ENCODE results near the gene WNT3A.

Gene WNT3A

DNA sequence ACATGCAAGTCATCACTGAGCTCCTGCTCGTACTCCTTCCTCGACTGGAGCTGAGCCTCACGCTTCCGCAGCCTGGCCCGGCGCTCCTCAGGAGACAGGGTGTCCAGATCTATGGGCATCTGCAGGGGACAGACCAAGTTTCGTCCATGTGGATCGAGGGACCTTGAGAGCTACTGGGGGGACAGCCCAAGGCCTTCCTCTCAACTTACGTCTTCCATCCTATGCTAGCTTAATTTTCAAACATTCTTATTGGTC, 99.9 kb downstream of the WNT3A start (continued):
- no peak for TF ChIP-seq ZNF514 (tag by site-specific recombination; IDR thresholded peaks at IDR 0.05)
- TF ChIP-seq, protein P1, sequence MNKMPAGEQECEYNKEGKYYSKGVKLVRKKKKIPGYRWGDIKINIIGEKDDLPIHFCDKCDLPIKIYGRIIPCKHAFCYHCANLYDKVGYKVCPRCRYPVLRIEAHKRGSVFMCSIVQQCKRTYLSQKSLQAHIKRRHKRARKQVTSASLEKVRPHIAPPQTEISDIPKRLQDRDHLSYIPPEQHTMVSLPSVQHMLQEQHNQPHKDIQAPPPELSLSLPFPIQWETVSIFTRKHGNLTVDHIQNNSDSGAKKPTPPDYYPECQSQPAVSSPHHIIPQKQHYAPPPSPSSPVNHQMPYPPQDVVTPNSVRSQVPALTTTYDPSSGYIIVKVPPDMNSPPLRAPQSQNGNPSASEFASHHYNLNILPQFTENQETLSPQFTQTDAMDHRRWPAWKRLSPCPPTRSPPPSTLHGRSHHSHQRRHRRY (tag by site-specific recombination; IDR thresholded peaks at IDR 0.05), result no peak

DNA sequence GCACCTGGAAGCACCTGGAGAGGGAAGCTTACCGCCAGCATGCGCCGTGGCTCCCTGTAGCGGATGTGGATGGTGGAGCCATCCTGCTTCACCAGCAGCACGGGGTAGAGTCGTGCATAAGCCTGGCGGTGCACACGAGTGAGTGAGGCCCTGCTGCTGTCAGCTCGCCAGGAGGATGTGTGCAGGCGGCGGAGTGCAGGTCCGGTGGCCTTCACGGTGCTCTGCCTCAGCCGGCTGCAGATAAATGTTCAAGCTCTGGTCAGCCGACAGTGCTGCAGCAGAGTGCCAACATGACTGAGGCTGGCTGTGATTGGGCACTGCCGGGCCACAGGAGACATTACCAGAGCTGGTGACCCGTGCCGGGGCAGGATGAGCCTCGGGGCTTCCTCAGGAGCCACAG, 100.8 kb downstream of the WNT3A start:
- peaks cover 6 to 33% of the 10 kb centered on the region in 2 experiments for H3K36me3 ChIP-seq (ENCODE audit: control insufficient read depth in 2 of 2, insufficient read depth in 1 of 2, low read length in 2 of 2)
- H3K9me3 ChIP-seq (ENCODE audit: control insufficient read depth, insufficient read depth, low read depth, low read length), result no peaks in the 10 kb centered on the region
- H3K4me3 ChIP-seq (ENCODE audit: low read depth, low read length), result no peak overlapping the region
- 0 out of 2 replicates have a peak, but pooled peaks cover 3% of the 10 kb centered on the region for H3K4me1 ChIP-seq (ENCODE audit: control insufficient read depth, insufficient read depth, low read length)
- POLR2A ChIA-PET, result interaction anchor here (0.6 kb wide), 1 partner anchor 53 kb away, joined by 4 read pairs; no protein-coding TSS in a partner anchor
- H3K27ac ChIP-seq (ENCODE audit: extremely low read depth, low read depth, low read length), result no peak overlapping the region
- no peak for TF ChIP-seq ZNF701 (tag by site-specific recombination; IDR thresholded peaks at IDR 0.05)
- TF ChIP-seq ZNF658 (tag by site-specific recombination; IDR thresholded peaks at IDR 0.05), result no peak
- TF ChIP-seq, protein P2, sequence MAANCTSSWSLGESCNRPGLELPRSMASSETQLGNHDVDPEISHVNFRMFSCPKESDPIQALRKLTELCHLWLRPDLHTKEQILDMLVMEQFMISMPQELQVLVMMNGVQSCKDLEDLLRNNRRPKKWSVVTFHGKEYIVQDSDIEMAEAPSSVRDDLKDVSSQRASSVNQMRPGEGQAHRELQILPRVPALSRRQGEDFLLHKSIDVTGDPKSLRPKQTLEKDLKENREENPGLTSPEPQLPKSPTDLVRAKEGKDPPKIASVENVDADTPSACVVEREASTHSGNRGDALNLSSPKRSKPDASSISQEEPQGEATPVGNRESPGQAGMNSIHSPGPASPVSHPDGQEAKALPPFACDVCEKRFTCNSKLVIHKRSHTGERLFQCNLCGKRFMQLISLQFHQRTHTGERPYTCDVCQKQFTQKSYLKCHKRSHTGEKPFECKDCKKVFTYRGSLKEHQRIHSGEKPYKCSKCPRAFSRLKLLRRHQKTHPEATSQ (tag by site-specific recombination; IDR thresholded peaks at IDR 0.05), result no peak
- no peak for TF ChIP-seq ZFP3 (tag by site-specific recombination; IDR thresholded peaks at IDR 0.05; ENCODE audit: low read depth)
- TF ChIP-seq, protein P3, sequence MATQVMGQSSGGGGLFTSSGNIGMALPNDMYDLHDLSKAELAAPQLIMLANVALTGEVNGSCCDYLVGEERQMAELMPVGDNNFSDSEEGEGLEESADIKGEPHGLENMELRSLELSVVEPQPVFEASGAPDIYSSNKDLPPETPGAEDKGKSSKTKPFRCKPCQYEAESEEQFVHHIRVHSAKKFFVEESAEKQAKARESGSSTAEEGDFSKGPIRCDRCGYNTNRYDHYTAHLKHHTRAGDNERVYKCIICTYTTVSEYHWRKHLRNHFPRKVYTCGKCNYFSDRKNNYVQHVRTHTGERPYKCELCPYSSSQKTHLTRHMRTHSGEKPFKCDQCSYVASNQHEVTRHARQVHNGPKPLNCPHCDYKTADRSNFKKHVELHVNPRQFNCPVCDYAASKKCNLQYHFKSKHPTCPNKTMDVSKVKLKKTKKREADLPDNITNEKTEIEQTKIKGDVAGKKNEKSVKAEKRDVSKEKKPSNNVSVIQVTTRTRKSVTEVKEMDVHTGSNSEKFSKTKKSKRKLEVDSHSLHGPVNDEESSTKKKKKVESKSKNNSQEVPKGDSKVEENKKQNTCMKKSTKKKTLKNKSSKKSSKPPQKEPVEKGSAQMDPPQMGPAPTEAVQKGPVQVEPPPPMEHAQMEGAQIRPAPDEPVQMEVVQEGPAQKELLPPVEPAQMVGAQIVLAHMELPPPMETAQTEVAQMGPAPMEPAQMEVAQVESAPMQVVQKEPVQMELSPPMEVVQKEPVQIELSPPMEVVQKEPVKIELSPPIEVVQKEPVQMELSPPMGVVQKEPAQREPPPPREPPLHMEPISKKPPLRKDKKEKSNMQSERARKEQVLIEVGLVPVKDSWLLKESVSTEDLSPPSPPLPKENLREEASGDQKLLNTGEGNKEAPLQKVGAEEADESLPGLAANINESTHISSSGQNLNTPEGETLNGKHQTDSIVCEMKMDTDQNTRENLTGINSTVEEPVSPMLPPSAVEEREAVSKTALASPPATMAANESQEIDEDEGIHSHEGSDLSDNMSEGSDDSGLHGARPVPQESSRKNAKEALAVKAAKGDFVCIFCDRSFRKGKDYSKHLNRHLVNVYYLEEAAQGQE (tag by site-specific recombination; IDR thresholded peaks at IDR 0.05), result no peak
- TF ChIP-seq, protein P4, sequence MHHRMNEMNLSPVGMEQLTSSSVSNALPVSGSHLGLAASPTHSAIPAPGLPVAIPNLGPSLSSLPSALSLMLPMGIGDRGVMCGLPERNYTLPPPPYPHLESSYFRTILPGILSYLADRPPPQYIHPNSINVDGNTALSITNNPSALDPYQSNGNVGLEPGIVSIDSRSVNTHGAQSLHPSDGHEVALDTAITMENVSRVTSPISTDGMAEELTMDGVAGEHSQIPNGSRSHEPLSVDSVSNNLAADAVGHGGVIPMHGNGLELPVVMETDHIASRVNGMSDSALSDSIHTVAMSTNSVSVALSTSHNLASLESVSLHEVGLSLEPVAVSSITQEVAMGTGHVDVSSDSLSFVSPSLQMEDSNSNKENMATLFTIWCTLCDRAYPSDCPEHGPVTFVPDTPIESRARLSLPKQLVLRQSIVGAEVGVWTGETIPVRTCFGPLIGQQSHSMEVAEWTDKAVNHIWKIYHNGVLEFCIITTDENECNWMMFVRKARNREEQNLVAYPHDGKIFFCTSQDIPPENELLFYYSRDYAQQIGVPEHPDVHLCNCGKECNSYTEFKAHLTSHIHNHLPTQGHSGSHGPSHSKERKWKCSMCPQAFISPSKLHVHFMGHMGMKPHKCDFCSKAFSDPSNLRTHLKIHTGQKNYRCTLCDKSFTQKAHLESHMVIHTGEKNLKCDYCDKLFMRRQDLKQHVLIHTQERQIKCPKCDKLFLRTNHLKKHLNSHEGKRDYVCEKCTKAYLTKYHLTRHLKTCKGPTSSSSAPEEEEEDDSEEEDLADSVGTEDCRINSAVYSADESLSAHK (tag by site-specific recombination; IDR thresholded peaks at IDR 0.05), result no peak
- TF ChIP-seq ZNF221 (tag by site-specific recombination; IDR thresholded peaks at IDR 0.05; ENCODE audit: borderline replicate concordance), result no peak
- TF ChIP-seq, protein P5, sequence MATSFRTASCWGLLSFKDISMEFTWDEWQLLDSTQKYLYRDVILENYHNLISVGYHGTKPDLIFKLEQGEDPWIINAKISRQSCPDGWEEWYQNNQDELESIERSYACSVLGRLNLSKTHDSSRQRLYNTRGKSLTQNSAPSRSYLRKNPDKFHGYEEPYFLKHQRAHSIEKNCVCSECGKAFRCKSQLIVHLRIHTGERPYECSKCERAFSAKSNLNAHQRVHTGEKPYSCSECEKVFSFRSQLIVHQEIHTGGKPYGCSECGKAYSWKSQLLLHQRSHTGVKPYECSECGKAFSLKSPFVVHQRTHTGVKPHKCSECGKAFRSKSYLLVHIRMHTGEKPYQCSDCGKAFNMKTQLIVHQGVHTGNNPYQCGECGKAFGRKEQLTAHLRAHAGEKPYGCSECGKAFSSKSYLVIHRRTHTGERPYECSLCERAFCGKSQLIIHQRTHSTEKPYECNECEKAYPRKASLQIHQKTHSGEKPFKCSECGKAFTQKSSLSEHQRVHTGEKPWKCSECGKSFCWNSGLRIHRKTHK (tag by site-specific recombination; IDR thresholded peaks at IDR 0.05), result no peak
- TF ChIP-seq RBAK (tag by site-specific recombination; IDR thresholded peaks at IDR 0.05), result no peak
- TF ChIP-seq ZNF157 (tag by site-specific recombination; IDR thresholded peaks at IDR 0.05), result no peak
- TF ChIP-seq ZNF837 (tag by site-specific recombination; IDR thresholded peaks at IDR 0.05), result no peak
- no peak for TF ChIP-seq ZNF335 (tag by site-specific recombination; conservative IDR thresholded peaks at IDR 0.05)
- no peak for TF ChIP-seq ZNF341 (tag by site-specific recombination; IDR thresholded peaks at IDR 0.05; ENCODE audit: low read depth)
- CTCF ChIA-PET, result interaction anchor here (1.2 to 9.9 kb wide), 3 partner anchors 24 to 109 kb away, joined by 3 to 57 read pairs (median 4); no protein-coding TSS in a partner anchor
